GM23338 (cell line): ENCODE data around the gene NSRP1. TPM values are rescaled to one million over a fixed set of nuclear protein-coding genes. Genes with fewer than 3 reads are reported as not detected.

ENCODE experiments used
- ATAC-seq: fragments of 200-7000 bp; cut with Tn5 transposase; 3 replicates; pipeline ENCODE4 v1.9.1; 2020
- DNase-seq: peaks from one replicate; pipeline ENCODE4 v3.0.0-alpha.2; 2015; ENCODE audit warnings: low spot score
- H2AFZ ChIP-seq: fragments of 200-600 bp; sonication (generic); 2 replicates; pipeline ENCODE4 v1.8.0; 2016; ENCODE audit warnings: antibody characterized with exemption, mild to moderate bottlenecking, moderate library complexity
- H3F3A ChIP-seq: fragments of 200-600 bp; sonication (generic); replicated peaks from 2 replicates; pipeline ENCODE4 v1.8.0; 2017; ENCODE audit warnings: antibody characterized with exemption, mixed run types, low read depth
- H3K27ac ChIP-seq: fragments of 200-600 bp; sonication (generic); 2 replicates; pipeline ENCODE4 v1.6.1; 2016; ENCODE audit warnings: low read depth
- H3K27me3 ChIP-seq: fragments of 200-600 bp; sonication (generic); 2 replicates; pipeline ENCODE4 v1.8.0; 2016; ENCODE audit warnings: mild to moderate bottlenecking, mixed run types, moderate library complexity; ENCODE audit not compliant: insufficient read depth
- H3K36me3 ChIP-seq: fragments of 200-600 bp; sonication (generic); 2 replicates; pipeline ENCODE4 v1.8.0; 2016; ENCODE audit warnings: mild to moderate bottlenecking; ENCODE audit not compliant: insufficient read depth
- H3K4me1 ChIP-seq: fragments of 200-600 bp; sonication (generic); 2 replicates; pipeline ENCODE4 v1.8.0; 2016; ENCODE audit warnings: mild to moderate bottlenecking, moderate library complexity; ENCODE audit not compliant: insufficient read depth
- H3K4me2 ChIP-seq: fragments of 200-600 bp; sonication (generic); 2 replicates; pipeline ENCODE4 v1.7.1; 2017; ENCODE audit warnings: mixed run types
- H3K4me3 ChIP-seq: fragments of 200-600 bp; sonication (generic); 2 replicates; pipeline ENCODE4 v1.6.1; 2016; ENCODE audit warnings: mixed run types
- H3K79me2 ChIP-seq: fragments of 200-600 bp; sonication (generic); replicated peaks from 2 replicates; pipeline ENCODE4 v1.8.0; 2017; ENCODE audit warnings: mild to moderate bottlenecking; ENCODE audit not compliant: insufficient read depth
- H3K9me2 ChIP-seq: fragments of 200-600 bp; sonication (generic); 2 replicates; pipeline ENCODE4 v1.8.0; 2017; ENCODE audit not compliant: insufficient read depth
- H4K20me1 ChIP-seq: fragments of 200-600 bp; sonication (generic); replicated peaks from 2 replicates; pipeline ENCODE4 v1.8.0; 2017; ENCODE audit warnings: mild to moderate bottlenecking; ENCODE audit not compliant: insufficient read depth
- H3K27ac Mint-ChIP-seq: 2 replicates; pipeline ENCODE4 v1.8.0; 2020; ENCODE audit warnings: inconsistent platforms, mild to moderate bottlenecking, moderate library complexity, mixed read lengths
- H3K27me3 Mint-ChIP-seq: 3 replicates; pipeline ENCODE4 v1.8.0; 2022; ENCODE audit warnings: low read depth, mild to moderate bottlenecking, moderate library complexity, mixed read lengths, inconsistent platforms; ENCODE audit not compliant: insufficient read depth, poor library complexity
- H3K36me3 Mint-ChIP-seq: 3 replicates; pipeline ENCODE4 v1.8.0; 2021; ENCODE audit warnings: low read depth, mild to moderate bottlenecking, inconsistent platforms, moderate library complexity, mixed read lengths
- H3K4me1 Mint-ChIP-seq: 3 replicates; pipeline ENCODE4 v1.8.0; 2020; ENCODE audit warnings: mild to moderate bottlenecking, inconsistent platforms, mixed read lengths
- H3K4me3 Mint-ChIP-seq: 3 replicates; pipeline ENCODE4 v1.8.0; 2021; ENCODE audit warnings: moderate library complexity, mild to moderate bottlenecking, inconsistent platforms, mixed read lengths
- H3K9me3 Mint-ChIP-seq: 3 replicates; pipeline ENCODE4 v1.8.0; 2020; ENCODE audit warnings: moderate library complexity, mild to moderate bottlenecking, inconsistent platforms, mixed read lengths
- CTCF ChIP-seq, 2 experiments: fragments of 200-600 bp in 1 of 2; sonication (generic) in 1 of 2; conservative IDR thresholded peaks; 2 replicates each; pipeline versions ENCODE4 v1.5.1 to v1.6.1; 2016 to 2017; ENCODE audit warnings: antibody characterized with exemption in 2 of 2, low read depth in 2 of 2, mild to moderate bottlenecking in 2 of 2, moderate library complexity in 1 of 2
- ETS1 ChIP-seq: IDR thresholded peaks from 2 replicates; pipeline ENCODE4 v1.6.1; 2016; ENCODE audit warnings: antibody characterized with exemption
- EZH2phosphoT487 ChIP-seq: fragments of 200-600 bp; sonication (generic); IDR thresholded peaks from one replicate; pipeline ENCODE4 v1.8.1; 2018; ENCODE audit warnings: antibody characterized with exemption; ENCODE audit not compliant: unreplicated experiment
- JUNB ChIP-seq: IDR thresholded peaks from one replicate; pipeline ENCODE4 v1.6.1; 2016; ENCODE audit warnings: antibody characterized with exemption; ENCODE audit not compliant: unreplicated experiment
- NANOG ChIP-seq: IDR thresholded peaks from 2 replicates; pipeline ENCODE4 v1.6.1; 2016; ENCODE audit warnings: antibody characterized with exemption, borderline replicate concordance
- POLR2AphosphoS5 ChIP-seq: IDR thresholded peaks from 2 replicates; pipeline ENCODE4 v1.6.1; 2016; ENCODE audit warnings: antibody characterized with exemption, low read depth
- STAT1 ChIP-seq: IDR thresholded peaks from one replicate; pipeline ENCODE4 v1.6.1; 2016; ENCODE audit warnings: antibody characterized with exemption; ENCODE audit not compliant: unreplicated experiment
- polyA plus RNA-seq: library from polyadenylated mRNA; unstranded; fragments of >200 nt; fragmentation: Nextera tagmentation; extraction: Ambion mirVana; gene quantifications from 2 replicates; pipeline ENCODE4 v1.2.1, GENCODE V29; 2016
- total RNA-seq: library from RNA; depleted of rRNA; stranded (reverse); fragments of >200 nt; shearing (Covaris generic); gene quantifications from 2 replicates; pipeline ENCODE4 v1.2.3, GENCODE V29; 2014
- TF ChIP-seq, protein P1 (sequence below): IDR thresholded peaks from one replicate; pipeline ENCODE4 v1.6.1; 2018; ENCODE audit warnings: antibody characterized with exemption; ENCODE audit not compliant: unreplicated experiment

NSRP1 gene
- total and polyA plus RNA-seq, 2 experiments from 2014 or later, result 15.7 to 110 TPM

DNA sequence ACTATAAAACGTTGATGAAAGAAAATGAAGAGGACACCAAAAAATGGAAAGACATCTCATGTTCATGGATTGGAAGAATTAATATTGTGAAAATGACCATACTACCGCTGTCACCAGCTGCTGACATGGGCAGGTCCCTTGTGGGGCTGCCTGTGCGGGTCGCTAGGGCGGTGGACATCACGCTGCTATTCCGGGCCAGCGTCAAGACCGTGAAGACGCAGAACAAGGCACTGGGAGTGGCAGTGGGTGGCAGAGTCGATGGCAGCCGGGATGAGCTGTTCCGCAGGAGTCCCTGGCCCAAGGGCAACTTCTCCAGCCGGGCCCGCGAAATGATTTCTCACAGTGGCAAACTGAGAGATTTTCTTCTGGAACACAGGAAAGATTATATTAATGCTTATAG, 48.2 kb upstream of the NSRP1 start (continued):
- TF ChIP-seq POLR2AphosphoS5, result no peak
- TF ChIP-seq EZH2phosphoT487, result no peak
- TF ChIP-seq STAT1, result no peak
- no peak for TF ChIP-seq JUNB
- TF ChIP-seq CTCF (conservative IDR thresholded peaks at IDR 0.05; ENCODE audit: low read depth in 2 of 2), result no peak
- TF ChIP-seq, protein P1, sequence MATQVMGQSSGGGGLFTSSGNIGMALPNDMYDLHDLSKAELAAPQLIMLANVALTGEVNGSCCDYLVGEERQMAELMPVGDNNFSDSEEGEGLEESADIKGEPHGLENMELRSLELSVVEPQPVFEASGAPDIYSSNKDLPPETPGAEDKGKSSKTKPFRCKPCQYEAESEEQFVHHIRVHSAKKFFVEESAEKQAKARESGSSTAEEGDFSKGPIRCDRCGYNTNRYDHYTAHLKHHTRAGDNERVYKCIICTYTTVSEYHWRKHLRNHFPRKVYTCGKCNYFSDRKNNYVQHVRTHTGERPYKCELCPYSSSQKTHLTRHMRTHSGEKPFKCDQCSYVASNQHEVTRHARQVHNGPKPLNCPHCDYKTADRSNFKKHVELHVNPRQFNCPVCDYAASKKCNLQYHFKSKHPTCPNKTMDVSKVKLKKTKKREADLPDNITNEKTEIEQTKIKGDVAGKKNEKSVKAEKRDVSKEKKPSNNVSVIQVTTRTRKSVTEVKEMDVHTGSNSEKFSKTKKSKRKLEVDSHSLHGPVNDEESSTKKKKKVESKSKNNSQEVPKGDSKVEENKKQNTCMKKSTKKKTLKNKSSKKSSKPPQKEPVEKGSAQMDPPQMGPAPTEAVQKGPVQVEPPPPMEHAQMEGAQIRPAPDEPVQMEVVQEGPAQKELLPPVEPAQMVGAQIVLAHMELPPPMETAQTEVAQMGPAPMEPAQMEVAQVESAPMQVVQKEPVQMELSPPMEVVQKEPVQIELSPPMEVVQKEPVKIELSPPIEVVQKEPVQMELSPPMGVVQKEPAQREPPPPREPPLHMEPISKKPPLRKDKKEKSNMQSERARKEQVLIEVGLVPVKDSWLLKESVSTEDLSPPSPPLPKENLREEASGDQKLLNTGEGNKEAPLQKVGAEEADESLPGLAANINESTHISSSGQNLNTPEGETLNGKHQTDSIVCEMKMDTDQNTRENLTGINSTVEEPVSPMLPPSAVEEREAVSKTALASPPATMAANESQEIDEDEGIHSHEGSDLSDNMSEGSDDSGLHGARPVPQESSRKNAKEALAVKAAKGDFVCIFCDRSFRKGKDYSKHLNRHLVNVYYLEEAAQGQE, result no peak
- TF ChIP-seq ETS1, result no peak
- no peak for TF ChIP-seq NANOG

GRCh38 chr17:30074254-30074653, 42.4 kb upstream of the NSRP1 start:
- H3K4me3 ChIP-seq, result no peak overlapping the region

More at GRCh38 chr17:30074254-30074653, 42.4 kb upstream of the NSRP1 start:
- H3K9me2 ChIP-seq, result no peaks in the 10 kb centered on the region; the same call in 1 of the 2 replicates
- H3K79me2 ChIP-seq, result no peaks in the 10 kb centered on the region
- H3K4me1 Mint-ChIP-seq, result no peaks in the 10 kb centered on the region
- H4K20me1 ChIP-seq, result no peaks in the 10 kb centered on the region
- no peak overlapping the region for H2AFZ ChIP-seq
- H3K4me3 Mint-ChIP-seq, result no peak overlapping the region
- H3K27me3 ChIP-seq, result no peaks in the 10 kb centered on the region
- no peak overlapping the region for H3K27ac ChIP-seq
- no peaks in the 10 kb centered on the region for H3F3A ChIP-seq
- no peaks in the 10 kb centered on the region; the same call in 2 of the 3 replicates for H3K9me3 Mint-ChIP-seq
- H3K4me1 ChIP-seq, result no peaks in the 10 kb centered on the region
- TF ChIP-seq POLR2AphosphoS5, result no peak
- ATAC-seq (no peak), DNase-seq (no peak)
- H3K4me2 ChIP-seq, result no peak overlapping the region
- no peaks in the 10 kb centered on the region for H3K36me3 ChIP-seq
- H3K27me3 Mint-ChIP-seq, result peaks cover 3% of the 10 kb centered on the region
- H3K27ac Mint-ChIP-seq, result no peak overlapping the region
- no peaks in the 10 kb centered on the region for H3K36me3 Mint-ChIP-seq
